Measurements from ENCODE around the gene TTLL4.

DNA sequence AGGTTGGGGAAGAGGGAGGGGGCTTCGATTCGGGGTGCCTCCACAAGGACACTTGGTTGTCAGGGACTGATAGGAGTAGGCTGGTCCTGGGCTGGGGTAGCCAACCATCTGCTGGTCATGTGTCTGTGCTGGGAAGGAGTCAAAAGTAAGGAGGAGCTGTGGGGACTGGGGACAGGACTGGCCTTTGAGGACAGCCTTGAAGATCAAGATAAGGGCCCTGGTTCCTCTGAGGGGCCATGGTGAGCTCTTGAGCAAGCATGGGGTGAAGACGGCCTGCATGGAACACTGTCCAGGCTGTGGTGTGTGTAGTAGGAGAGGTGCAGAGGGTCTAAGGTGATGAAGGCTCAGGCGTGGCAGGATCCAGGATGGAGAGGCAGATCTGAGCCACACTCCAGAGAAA lies 73.1 kb downstream of the TTLL4 start:
- TF ChIP-seq, protein P1, sequence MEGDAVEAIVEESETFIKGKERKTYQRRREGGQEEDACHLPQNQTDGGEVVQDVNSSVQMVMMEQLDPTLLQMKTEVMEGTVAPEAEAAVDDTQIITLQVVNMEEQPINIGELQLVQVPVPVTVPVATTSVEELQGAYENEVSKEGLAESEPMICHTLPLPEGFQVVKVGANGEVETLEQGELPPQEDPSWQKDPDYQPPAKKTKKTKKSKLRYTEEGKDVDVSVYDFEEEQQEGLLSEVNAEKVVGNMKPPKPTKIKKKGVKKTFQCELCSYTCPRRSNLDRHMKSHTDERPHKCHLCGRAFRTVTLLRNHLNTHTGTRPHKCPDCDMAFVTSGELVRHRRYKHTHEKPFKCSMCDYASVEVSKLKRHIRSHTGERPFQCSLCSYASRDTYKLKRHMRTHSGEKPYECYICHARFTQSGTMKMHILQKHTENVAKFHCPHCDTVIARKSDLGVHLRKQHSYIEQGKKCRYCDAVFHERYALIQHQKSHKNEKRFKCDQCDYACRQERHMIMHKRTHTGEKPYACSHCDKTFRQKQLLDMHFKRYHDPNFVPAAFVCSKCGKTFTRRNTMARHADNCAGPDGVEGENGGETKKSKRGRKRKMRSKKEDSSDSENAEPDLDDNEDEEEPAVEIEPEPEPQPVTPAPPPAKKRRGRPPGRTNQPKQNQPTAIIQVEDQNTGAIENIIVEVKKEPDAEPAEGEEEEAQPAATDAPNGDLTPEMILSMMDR (IDR thresholded peaks at IDR 0.05; ENCODE audit: low read depth, low read length): no peak
- TF ChIP-seq, protein P2, sequence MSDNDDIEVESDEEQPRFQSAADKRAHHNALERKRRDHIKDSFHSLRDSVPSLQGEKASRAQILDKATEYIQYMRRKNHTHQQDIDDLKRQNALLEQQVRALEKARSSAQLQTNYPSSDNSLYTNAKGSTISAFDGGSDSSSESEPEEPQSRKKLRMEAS (IDR thresholded peaks at IDR 0.05; ENCODE audit: low read depth, low read length): no peak
- TF ChIP-seq MYC (IDR thresholded peaks at IDR 0.05; ENCODE audit: low read depth, low read length): no peak
- no peak for TF ChIP-seq POLR2A (IDR thresholded peaks at IDR 0.05; ENCODE audit: extremely low read depth, insufficient read length)

All from NB4 (cell line).